ENCODE results near the gene SAMD3.
"Not testable (repeated sequence)": the region's sequence is repeated elsewhere in the genome, so short reads cannot be mapped to it uniquely, and the experiment has no call there.

The SAMD3 gene

DNA sequence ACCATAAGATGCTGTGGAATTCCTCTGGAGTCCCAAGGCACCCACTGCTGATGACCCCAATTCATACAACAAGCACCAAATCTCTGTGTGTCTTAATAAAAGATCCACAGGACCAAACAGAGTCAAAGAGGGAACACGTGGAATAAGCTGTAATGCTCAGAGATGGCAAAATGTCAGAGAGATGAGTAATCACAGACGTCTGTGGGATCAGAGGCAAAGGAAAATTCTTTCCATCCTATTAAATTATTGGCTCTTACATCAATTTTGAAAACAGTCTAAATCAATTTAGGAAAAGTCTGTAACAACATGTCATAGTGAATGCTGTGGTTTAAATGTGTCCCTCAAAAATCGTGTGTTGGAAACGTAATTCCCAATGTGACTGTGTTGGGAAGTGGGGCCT lies 17.5 kb upstream of the SAMD3 start:
- Histone ChIP-seq H3K9me3 (ENCODE audit: insufficient read depth, low read length) (no peaks in the 10 kb centered on the region), H2AFZ (ENCODE audit: low read depth, low read length, severe bottlenecking) (no peak overlapping the region), H3K4me2 (ENCODE audit: low read depth, low read length, poor library complexity, severe bottlenecking) (no peak overlapping the region), H3F3A (ENCODE audit: insufficient read depth) (no peaks in the 10 kb centered on the region), H3K79me2 (ENCODE audit: insufficient read depth, low read length) (no peaks in the 10 kb centered on the region), H3K27me3 (ENCODE audit: low read length) (no peaks in the 10 kb centered on the region), H3K4me3 (ENCODE audit: insufficient read depth, low read length, poor library complexity, severe bottlenecking) (no peak overlapping the region), H3K36me3 (ENCODE audit: low read length) (no peaks in the 10 kb centered on the region), H3K9me2 (replicated peaks; ENCODE audit: insufficient read depth, low read length) (no peaks in the 10 kb centered on the region), H4K20me1 (ENCODE audit: low read depth, low read length) (no peaks in the 10 kb centered on the region), H3K9ac (ENCODE audit: low read length) (no peak overlapping the region), H3K27ac (ENCODE audit: low read depth, low read length) (no peak overlapping the region)
- TF ChIP-seq, protein P1, sequence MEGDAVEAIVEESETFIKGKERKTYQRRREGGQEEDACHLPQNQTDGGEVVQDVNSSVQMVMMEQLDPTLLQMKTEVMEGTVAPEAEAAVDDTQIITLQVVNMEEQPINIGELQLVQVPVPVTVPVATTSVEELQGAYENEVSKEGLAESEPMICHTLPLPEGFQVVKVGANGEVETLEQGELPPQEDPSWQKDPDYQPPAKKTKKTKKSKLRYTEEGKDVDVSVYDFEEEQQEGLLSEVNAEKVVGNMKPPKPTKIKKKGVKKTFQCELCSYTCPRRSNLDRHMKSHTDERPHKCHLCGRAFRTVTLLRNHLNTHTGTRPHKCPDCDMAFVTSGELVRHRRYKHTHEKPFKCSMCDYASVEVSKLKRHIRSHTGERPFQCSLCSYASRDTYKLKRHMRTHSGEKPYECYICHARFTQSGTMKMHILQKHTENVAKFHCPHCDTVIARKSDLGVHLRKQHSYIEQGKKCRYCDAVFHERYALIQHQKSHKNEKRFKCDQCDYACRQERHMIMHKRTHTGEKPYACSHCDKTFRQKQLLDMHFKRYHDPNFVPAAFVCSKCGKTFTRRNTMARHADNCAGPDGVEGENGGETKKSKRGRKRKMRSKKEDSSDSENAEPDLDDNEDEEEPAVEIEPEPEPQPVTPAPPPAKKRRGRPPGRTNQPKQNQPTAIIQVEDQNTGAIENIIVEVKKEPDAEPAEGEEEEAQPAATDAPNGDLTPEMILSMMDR (IDR thresholded peaks at IDR 0.05; ENCODE audit: insufficient read depth, low read length, poor library complexity, severe bottlenecking): no peak
- no peak for TF ChIP-seq EZH2phosphoT487 (conservative IDR thresholded peaks at IDR 0.05; ENCODE audit: low read length)

DNA sequence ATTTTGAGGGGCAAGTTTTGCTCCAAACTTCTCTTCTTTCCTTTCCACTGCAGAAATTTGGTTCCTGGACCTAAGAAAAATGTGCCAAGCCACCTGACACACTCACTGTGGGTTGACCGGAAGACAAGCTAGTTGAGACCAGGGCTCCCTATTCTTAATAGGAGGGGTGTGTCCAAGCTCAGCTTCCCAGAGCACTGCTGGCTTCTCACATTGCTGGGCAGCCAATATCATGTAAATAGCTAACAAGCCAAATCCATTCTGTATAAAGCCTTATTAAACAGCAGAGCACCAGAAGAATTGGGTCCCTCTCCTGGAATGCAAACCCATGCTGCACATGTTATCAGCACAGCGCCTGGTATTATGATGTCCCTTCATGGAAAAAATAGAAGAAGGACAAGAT lies 17.0 kb upstream of the SAMD3 start:
- H3K36me3 ChIP-seq (ENCODE audit: low read length): no peaks in the 10 kb centered on the region
- no peak overlapping the region for H3K4me2 ChIP-seq (ENCODE audit: low read depth, low read length, poor library complexity, severe bottlenecking)
- no peak overlapping the region for H3K4me3 ChIP-seq (ENCODE audit: insufficient read depth, low read length, poor library complexity, severe bottlenecking)
- no peak for TF ChIP-seq EZH2phosphoT487 (conservative IDR thresholded peaks at IDR 0.05; ENCODE audit: low read length)
- TF ChIP-seq, protein P1 (IDR thresholded peaks at IDR 0.05; ENCODE audit: insufficient read depth, low read length, poor library complexity, severe bottlenecking): no peak
- H3K9me3 ChIP-seq (ENCODE audit: insufficient read depth, low read length): no peaks in the 10 kb centered on the region
- no peak overlapping the region for H3K27ac ChIP-seq (ENCODE audit: low read depth, low read length)
- H3F3A ChIP-seq (ENCODE audit: insufficient read depth): no peaks in the 10 kb centered on the region
- no peaks in the 10 kb centered on the region for H4K20me1 ChIP-seq (ENCODE audit: low read depth, low read length)
- H3K79me2 ChIP-seq (ENCODE audit: insufficient read depth, low read length): no peaks in the 10 kb centered on the region
- H3K9me2 ChIP-seq (replicated peaks; ENCODE audit: insufficient read depth, low read length): no peaks in the 10 kb centered on the region
- H3K9ac ChIP-seq (ENCODE audit: low read length): no peak overlapping the region
- no peaks in the 10 kb centered on the region for H3K27me3 ChIP-seq (ENCODE audit: low read length)
- H2AFZ ChIP-seq (ENCODE audit: low read depth, low read length, severe bottlenecking): no peak overlapping the region

DNA sequence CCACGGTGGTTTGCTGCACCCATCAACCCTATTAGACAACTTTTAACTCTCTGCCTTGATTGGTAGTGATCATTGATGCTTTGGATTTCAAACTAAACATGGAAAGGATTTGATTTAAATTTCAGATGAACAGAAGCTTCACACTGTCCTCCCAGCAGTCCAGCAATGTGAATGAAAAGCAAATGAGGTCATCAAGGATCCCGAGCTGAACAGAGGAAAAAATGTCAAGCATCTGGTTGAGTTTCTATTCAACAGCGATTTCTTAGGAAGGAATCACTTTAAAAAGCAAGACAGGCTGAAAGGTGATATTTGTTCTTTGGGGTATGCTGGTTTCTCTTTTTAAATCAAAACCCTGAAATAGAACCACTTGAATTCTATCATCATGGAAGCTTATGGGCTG lies 10.6 kb upstream of the SAMD3 start:
- no peaks in the 10 kb centered on the region for H3K9me2 ChIP-seq (replicated peaks; ENCODE audit: insufficient read depth, low read length)
- H3K27me3 ChIP-seq (ENCODE audit: low read length): no peaks in the 10 kb centered on the region
- TF ChIP-seq EZH2phosphoT487 (conservative IDR thresholded peaks at IDR 0.05; ENCODE audit: low read length): no peak
- TF ChIP-seq, protein P1 (IDR thresholded peaks at IDR 0.05; ENCODE audit: insufficient read depth, low read length, poor library complexity, severe bottlenecking): no peak
- no peaks in the 10 kb centered on the region for H3K79me2 ChIP-seq (ENCODE audit: insufficient read depth, low read length)
- no peak overlapping the region for H2AFZ ChIP-seq (ENCODE audit: low read depth, low read length, severe bottlenecking)
- no peak overlapping the region for H3K27ac ChIP-seq (ENCODE audit: low read depth, low read length)
- no peak overlapping the region for H3K4me2 ChIP-seq (ENCODE audit: low read depth, low read length, poor library complexity, severe bottlenecking)
- no peaks in the 10 kb centered on the region for H4K20me1 ChIP-seq (ENCODE audit: low read depth, low read length)
- no peak overlapping the region for H3K4me3 ChIP-seq (ENCODE audit: insufficient read depth, low read length, poor library complexity, severe bottlenecking)
- H3K9me3 ChIP-seq (ENCODE audit: insufficient read depth, low read length): no peaks in the 10 kb centered on the region
- no peaks in the 10 kb centered on the region for H3K36me3 ChIP-seq (ENCODE audit: low read length)
- no peaks in the 10 kb centered on the region for H3F3A ChIP-seq (ENCODE audit: insufficient read depth)
- no peak overlapping the region for H3K9ac ChIP-seq (ENCODE audit: low read length)

DNA sequence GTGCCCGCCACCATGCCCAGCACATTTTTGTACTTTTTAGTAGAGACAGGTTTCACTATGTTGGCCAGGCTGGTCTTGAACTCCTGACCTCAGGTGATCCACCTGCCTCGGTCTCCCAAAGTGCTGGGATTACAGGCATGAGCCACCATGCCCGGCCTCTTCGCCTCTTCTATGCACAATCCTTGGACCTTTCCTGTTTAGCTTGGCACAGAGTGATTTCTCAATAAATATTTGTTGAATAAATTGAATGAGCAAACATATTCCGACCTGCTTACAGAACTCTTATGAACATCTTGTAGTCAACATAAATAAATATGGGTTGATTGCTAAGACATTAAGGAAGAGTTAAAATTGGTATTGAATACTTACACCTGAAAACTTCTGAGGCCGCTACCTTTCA lies 7.8 kb upstream of the SAMD3 start:
- not testable (repeated sequence) for H3K9ac ChIP-seq (ENCODE audit: low read length); H3K9me3 ChIP-seq (ENCODE audit: insufficient read depth, low read length); H3K9me2 ChIP-seq (replicated peaks; ENCODE audit: insufficient read depth, low read length); H2AFZ ChIP-seq (ENCODE audit: low read depth, low read length, severe bottlenecking); H3K36me3 ChIP-seq (ENCODE audit: low read length); H3K79me2 ChIP-seq (ENCODE audit: insufficient read depth, low read length); H3K4me2 ChIP-seq (ENCODE audit: low read depth, low read length, poor library complexity, severe bottlenecking); H4K20me1 ChIP-seq (ENCODE audit: low read depth, low read length); H3F3A ChIP-seq (ENCODE audit: insufficient read depth); H3K27me3 ChIP-seq (ENCODE audit: low read length); H3K4me3 ChIP-seq (ENCODE audit: insufficient read depth, low read length, poor library complexity, severe bottlenecking); H3K27ac ChIP-seq (ENCODE audit: low read depth, low read length)

All from SU-DHL-6 (cell line).